GM19035 (cell line): Measurements from ENCODE around the gene P4HA1.
"Not testable (repeated sequence)": the region's sequence is repeated elsewhere in the genome, so short reads cannot be mapped to it uniquely, and the experiment has no call there.

Experiments
- ATAC-seq: cut with Tn5 transposase; IDR thresholded peaks from one replicate; pipeline ENCODE4 v1.9.1; 2021; ENCODE audit not compliant: unreplicated experiment

Gene P4HA1

GRCh38 chr10:73043766-73044377, 52.8 kb downstream of the P4HA1 start:
- no peak for ATAC-seq

- no peak for ATAC-seq
Measured at GRCh38 chr10:73043319-73043718, 53.3 kb downstream of the P4HA1 start.

- ATAC-seq: no peak
Measured at GRCh38 chr10:73042130-73042529, 54.5 kb downstream of the P4HA1 start.

- no peak for ATAC-seq
Measured at GRCh38 chr10:73039635-73040034, 57.0 kb downstream of the P4HA1 start.

- not testable (repeated sequence) for ATAC-seq
Measured at GRCh38 chr10:73036285-73036684, 60.4 kb downstream of the P4HA1 start.

GRCh38 chr10:73032536-73032935, 64.1 kb downstream of the P4HA1 start:
- no peak for ATAC-seq

GRCh38 chr10:73026623-73027022, 70.0 kb downstream of the P4HA1 start:
- not testable (repeated sequence) for ATAC-seq

GRCh38 chr10:73023455-73024070, 73.1 kb downstream of the P4HA1 start:
- not testable (repeated sequence) for ATAC-seq

- ATAC-seq: not testable (repeated sequence)
Measured at GRCh38 chr10:73022961-73023360, 73.7 kb downstream of the P4HA1 start.

GRCh38 chr10:73021538-73022164, 75.0 kb downstream of the P4HA1 start:
- ATAC-seq: not testable (repeated sequence)

GRCh38 chr10:73021050-73021449, 75.6 kb downstream of the P4HA1 start:
- no peak for ATAC-seq

GRCh38 chr10:73019100-73019499, 77.6 kb downstream of the P4HA1 start:
- no peak for ATAC-seq

GRCh38 chr10:73018632-73019031, 78.0 kb downstream of the P4HA1 start:
- no peak for ATAC-seq

GRCh38 chr10:73017955-73018480, 78.6 kb downstream of the P4HA1 start:
- ATAC-seq: no peak

- no peak for ATAC-seq
Measured at GRCh38 chr10:73015779-73016178, 80.9 kb downstream of the P4HA1 start.

- no peak for ATAC-seq
Measured at GRCh38 chr10:73003822-73004221, 92.8 kb downstream of the P4HA1 start.

GRCh38 chr10:73000973-73001372, 95.7 kb downstream of the P4HA1 start:
- no peak for ATAC-seq

GRCh38 chr10:72997099-72997498, 99.6 kb downstream of the P4HA1 start:
- ATAC-seq: no peak

GRCh38 chr10:72995459-72995858, 101.2 kb downstream of the P4HA1 start:
- ATAC-seq: not testable (repeated sequence)

- not testable (repeated sequence) for ATAC-seq
Measured at GRCh38 chr10:72989771-72990170, 106.9 kb downstream of the P4HA1 start.

- ATAC-seq: not testable (repeated sequence)
Measured at GRCh38 chr10:72984618-72985017, 112.0 kb downstream of the P4HA1 start.

GRCh38 chr10:72981882-72982529, 114.7 kb downstream of the P4HA1 start:
- no peak for ATAC-seq
